ENCODE measurements around the gene RANBP1.

GRCh38 chr22:20090730-20091240 lies 25.1 kb upstream of the RANBP1 start:
- TF ChIP-seq, protein P1, sequence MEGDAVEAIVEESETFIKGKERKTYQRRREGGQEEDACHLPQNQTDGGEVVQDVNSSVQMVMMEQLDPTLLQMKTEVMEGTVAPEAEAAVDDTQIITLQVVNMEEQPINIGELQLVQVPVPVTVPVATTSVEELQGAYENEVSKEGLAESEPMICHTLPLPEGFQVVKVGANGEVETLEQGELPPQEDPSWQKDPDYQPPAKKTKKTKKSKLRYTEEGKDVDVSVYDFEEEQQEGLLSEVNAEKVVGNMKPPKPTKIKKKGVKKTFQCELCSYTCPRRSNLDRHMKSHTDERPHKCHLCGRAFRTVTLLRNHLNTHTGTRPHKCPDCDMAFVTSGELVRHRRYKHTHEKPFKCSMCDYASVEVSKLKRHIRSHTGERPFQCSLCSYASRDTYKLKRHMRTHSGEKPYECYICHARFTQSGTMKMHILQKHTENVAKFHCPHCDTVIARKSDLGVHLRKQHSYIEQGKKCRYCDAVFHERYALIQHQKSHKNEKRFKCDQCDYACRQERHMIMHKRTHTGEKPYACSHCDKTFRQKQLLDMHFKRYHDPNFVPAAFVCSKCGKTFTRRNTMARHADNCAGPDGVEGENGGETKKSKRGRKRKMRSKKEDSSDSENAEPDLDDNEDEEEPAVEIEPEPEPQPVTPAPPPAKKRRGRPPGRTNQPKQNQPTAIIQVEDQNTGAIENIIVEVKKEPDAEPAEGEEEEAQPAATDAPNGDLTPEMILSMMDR (optimal IDR thresholded peaks at IDR 0.05 in 1 of 3, IDR thresholded peaks at IDR 0.05 in 1 of 3, conservative IDR thresholded peaks at IDR 0.05 in 1 of 3; ENCODE audit: extremely low read depth in 1 of 3, insufficient read depth in 2 of 3, low read length in 3 of 3) = no peak
- TF ChIP-seq EZH2 (IDR thresholded peaks at IDR 0.05; ENCODE audit: low read length) = no peak

All from keratinocyte (primary cell).